Liver (tissue), 3 donors: Measurements from ENCODE around the gene MICAL3.

Source experiments
- ATF3 ChIP-seq: IDR thresholded peaks from 2 replicates; pipeline ENCODE4 v1.6.1; 2016; ENCODE audit warnings: antibody characterized with exemption
- EGR1 ChIP-seq, 2 donors: IDR thresholded peaks; 2 replicates each; pipeline ENCODE4 v1.6.1; 2016 to 2018; ENCODE audit warnings: antibody characterized with exemption in 2 of 2, low read depth in 2 of 2
- GABPA ChIP-seq, 2 donors: IDR thresholded peaks in 1 of 2; conservative IDR thresholded peaks in 1 of 2; 2 replicates each; pipeline ENCODE4 v1.6.1; 2016; ENCODE audit warnings: antibody characterized with exemption in 2 of 2, mild to moderate bottlenecking in 1 of 2, moderate library complexity in 1 of 2
- HNF4A ChIP-seq, 2 donors: conservative IDR thresholded peaks; 2 replicates each; pipeline ENCODE4 v1.6.1; 2016; ENCODE audit warnings: antibody characterized with exemption in 2 of 2, mild to moderate bottlenecking in 2 of 2
- JUND ChIP-seq, 2 donors: IDR thresholded peaks; 2 replicates each; pipeline ENCODE4 v1.6.1; 2016; ENCODE audit warnings: antibody characterized with exemption in 2 of 2
- MAX ChIP-seq: IDR thresholded peaks from 2 replicates; pipeline ENCODE4 v1.6.1; 2016; ENCODE audit warnings: antibody characterized with exemption
- RAD21 ChIP-seq, 2 donors: IDR thresholded peaks; 2 replicates each; pipeline ENCODE4 v1.6.1; 2016; ENCODE audit warnings: antibody characterized with exemption in 2 of 2, mild to moderate bottlenecking in 2 of 2
- RXRA ChIP-seq, 2 donors: IDR thresholded peaks; 2 replicates each; pipeline ENCODE4 v1.6.1; 2017 to 2018; ENCODE audit warnings: antibody characterized with exemption in 2 of 2, mild to moderate bottlenecking in 1 of 2
- SP1 ChIP-seq: IDR thresholded peaks from 2 replicates; pipeline ENCODE4 v1.6.1; 2018; ENCODE audit warnings: antibody characterized with exemption, mild to moderate bottlenecking
- TAF1 ChIP-seq: conservative IDR thresholded peaks from 2 replicates; pipeline ENCODE4 v1.6.1; 2016; ENCODE audit warnings: antibody characterized with exemption, mild to moderate bottlenecking
- YY1 ChIP-seq: IDR thresholded peaks from 2 replicates; pipeline ENCODE4 v1.6.1; 2016; ENCODE audit warnings: antibody characterized with exemption, mild to moderate bottlenecking
- ZBTB33 ChIP-seq: IDR thresholded peaks from 2 replicates; pipeline ENCODE4 v1.6.1; 2016; ENCODE audit warnings: antibody characterized with exemption
- TF ChIP-seq, protein P1 (sequence below): fragments of 150-350 bp; IDR thresholded peaks from 2 replicates; pipeline ENCODE4 v1.5.1; 2017; ENCODE audit warnings: improper control_type of control experiment, low read depth, low read length; ENCODE audit not compliant: missing input control
- TF ChIP-seq, protein P2 (sequence below): IDR thresholded peaks from 2 replicates; pipeline ENCODE4 v1.6.1; 2016; ENCODE audit warnings: antibody characterized with exemption, mild to moderate bottlenecking
- donor health status: healthy.
- donor health status: healthy.

DNA sequence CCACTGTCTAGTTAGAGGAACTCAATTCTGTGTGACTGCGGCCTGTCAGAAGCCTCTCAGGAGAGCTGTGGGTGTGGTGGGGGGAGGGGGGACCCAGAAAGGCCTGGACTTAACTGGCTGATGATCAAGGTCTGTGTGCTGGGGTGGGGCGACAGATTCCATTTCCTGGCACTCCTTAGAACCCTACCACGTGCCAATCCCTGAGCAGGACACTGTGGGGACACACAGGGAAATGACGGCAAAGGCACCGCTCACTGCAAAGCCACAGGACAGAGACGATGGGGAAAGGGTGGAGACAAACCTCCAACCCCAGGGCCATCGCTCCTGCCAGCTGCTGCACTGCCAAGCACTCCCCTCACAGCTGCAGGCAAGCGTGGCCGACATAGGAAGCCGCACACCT, 191.7 kb downstream of the MICAL3 start:
- TF ChIP-seq, protein P1, sequence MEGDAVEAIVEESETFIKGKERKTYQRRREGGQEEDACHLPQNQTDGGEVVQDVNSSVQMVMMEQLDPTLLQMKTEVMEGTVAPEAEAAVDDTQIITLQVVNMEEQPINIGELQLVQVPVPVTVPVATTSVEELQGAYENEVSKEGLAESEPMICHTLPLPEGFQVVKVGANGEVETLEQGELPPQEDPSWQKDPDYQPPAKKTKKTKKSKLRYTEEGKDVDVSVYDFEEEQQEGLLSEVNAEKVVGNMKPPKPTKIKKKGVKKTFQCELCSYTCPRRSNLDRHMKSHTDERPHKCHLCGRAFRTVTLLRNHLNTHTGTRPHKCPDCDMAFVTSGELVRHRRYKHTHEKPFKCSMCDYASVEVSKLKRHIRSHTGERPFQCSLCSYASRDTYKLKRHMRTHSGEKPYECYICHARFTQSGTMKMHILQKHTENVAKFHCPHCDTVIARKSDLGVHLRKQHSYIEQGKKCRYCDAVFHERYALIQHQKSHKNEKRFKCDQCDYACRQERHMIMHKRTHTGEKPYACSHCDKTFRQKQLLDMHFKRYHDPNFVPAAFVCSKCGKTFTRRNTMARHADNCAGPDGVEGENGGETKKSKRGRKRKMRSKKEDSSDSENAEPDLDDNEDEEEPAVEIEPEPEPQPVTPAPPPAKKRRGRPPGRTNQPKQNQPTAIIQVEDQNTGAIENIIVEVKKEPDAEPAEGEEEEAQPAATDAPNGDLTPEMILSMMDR: no peak
- TF ChIP-seq TAF1: no peak
- TF ChIP-seq RXRA (IDR thresholded peaks at IDR 0.05): peak; percentile 51 to 91
- peak; percentile 19 to 33 for TF ChIP-seq RAD21 (IDR thresholded peaks at IDR 0.05)
- TF ChIP-seq EGR1 (IDR thresholded peaks at IDR 0.05; ENCODE audit: low read depth in 2 of 2): peak in 1 of 2 donors; percentile 67
- peak in 1 of 2 donors; percentile 46 for TF ChIP-seq GABPA (IDR thresholded peaks at IDR 0.05 in 1 of 2, conservative IDR thresholded peaks at IDR 0.05 in 1 of 2)
- TF ChIP-seq, protein P2, sequence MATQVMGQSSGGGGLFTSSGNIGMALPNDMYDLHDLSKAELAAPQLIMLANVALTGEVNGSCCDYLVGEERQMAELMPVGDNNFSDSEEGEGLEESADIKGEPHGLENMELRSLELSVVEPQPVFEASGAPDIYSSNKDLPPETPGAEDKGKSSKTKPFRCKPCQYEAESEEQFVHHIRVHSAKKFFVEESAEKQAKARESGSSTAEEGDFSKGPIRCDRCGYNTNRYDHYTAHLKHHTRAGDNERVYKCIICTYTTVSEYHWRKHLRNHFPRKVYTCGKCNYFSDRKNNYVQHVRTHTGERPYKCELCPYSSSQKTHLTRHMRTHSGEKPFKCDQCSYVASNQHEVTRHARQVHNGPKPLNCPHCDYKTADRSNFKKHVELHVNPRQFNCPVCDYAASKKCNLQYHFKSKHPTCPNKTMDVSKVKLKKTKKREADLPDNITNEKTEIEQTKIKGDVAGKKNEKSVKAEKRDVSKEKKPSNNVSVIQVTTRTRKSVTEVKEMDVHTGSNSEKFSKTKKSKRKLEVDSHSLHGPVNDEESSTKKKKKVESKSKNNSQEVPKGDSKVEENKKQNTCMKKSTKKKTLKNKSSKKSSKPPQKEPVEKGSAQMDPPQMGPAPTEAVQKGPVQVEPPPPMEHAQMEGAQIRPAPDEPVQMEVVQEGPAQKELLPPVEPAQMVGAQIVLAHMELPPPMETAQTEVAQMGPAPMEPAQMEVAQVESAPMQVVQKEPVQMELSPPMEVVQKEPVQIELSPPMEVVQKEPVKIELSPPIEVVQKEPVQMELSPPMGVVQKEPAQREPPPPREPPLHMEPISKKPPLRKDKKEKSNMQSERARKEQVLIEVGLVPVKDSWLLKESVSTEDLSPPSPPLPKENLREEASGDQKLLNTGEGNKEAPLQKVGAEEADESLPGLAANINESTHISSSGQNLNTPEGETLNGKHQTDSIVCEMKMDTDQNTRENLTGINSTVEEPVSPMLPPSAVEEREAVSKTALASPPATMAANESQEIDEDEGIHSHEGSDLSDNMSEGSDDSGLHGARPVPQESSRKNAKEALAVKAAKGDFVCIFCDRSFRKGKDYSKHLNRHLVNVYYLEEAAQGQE: peak; percentile 14
- TF ChIP-seq ZBTB33: no peak
- peak; percentile 86 for TF ChIP-seq MAX
- TF ChIP-seq JUND (IDR thresholded peaks at IDR 0.05): peak in 1 of 2 donors; percentile 50
- TF ChIP-seq SP1: peak; percentile 49
- peak in 1 of 2 donors; percentile 77 for TF ChIP-seq HNF4A (conservative IDR thresholded peaks at IDR 0.05)
- peak; percentile 75 for TF ChIP-seq YY1
- TF ChIP-seq ATF3: no peak
